Activated CD8-positive, alpha-beta memory T cell treated with anti-CD3 and anti-CD28 coated beads, Interleukin-2, amount 50 U/mL, for 1 hour (primary cell): ENCODE data around the gene TMEM86B.
"Not testable (repeated sequence)": the region's sequence is repeated elsewhere in the genome, so short reads cannot be mapped to it uniquely, and the experiment has no call there.

Experiments used
- DNase-seq: peaks from one replicate; pipeline ENCODE4 v3.0.0-alpha.2; 2020; ENCODE audit errors: extremely low read depth

The TMEM86B gene

DNA sequence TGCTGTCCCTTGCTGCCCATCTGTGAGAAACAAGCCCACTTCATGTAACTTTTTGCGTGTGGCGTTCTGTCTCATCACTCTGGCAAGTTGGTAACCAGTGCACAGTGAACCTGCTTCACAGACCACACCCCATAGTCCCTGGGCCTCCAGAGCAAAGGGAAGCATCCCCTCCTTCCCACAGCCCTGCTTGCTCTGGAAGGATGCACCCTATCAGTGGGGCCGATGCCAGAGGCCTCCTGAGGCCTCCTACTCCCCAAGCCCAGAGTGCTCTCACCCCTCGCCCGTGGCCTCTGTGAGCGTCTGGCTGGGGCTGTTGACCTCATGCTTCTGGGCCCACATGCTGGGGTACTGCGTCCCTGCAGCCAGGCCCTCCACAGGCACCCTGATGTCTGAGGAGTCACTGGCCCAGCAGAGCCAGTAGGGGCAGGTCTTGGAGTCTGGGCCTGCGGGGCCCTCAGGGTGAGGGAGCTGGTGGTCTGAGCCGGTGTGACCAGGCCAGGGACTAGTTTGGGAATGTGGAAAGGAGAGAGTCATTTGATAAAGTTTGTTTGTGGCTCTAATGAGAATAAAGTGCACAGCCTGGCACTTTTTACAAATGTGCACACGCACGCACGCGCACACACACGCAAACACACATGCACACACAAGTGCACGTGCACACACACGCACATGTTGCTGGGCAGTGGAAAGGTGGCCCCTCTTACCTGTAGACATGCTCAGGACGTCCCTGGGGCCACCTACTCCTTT lies 5.1 kb downstream of the TMEM86B start:
- DNase-seq: no peak

DNA sequence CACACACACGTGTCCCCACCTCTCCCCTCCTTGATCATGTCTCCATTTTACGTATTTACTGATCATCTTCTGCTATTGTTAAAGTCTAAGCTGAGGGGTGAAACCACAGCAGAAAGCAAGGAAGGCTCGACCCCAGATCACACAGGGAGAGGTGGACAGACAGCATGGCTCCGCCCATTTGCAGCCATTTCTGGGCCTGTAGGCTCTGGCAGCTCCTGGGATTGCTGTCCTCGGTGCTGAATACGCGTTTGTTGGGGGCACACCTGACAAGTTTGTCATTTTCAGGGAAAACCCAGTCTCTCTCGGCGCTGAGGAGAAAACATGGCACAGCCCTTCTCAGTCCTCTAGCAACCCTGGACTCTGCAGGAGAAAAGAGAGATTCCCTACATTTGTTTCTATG lies 8.0 kb downstream of the TMEM86B start:
- DNase-seq: no peak

DNA sequence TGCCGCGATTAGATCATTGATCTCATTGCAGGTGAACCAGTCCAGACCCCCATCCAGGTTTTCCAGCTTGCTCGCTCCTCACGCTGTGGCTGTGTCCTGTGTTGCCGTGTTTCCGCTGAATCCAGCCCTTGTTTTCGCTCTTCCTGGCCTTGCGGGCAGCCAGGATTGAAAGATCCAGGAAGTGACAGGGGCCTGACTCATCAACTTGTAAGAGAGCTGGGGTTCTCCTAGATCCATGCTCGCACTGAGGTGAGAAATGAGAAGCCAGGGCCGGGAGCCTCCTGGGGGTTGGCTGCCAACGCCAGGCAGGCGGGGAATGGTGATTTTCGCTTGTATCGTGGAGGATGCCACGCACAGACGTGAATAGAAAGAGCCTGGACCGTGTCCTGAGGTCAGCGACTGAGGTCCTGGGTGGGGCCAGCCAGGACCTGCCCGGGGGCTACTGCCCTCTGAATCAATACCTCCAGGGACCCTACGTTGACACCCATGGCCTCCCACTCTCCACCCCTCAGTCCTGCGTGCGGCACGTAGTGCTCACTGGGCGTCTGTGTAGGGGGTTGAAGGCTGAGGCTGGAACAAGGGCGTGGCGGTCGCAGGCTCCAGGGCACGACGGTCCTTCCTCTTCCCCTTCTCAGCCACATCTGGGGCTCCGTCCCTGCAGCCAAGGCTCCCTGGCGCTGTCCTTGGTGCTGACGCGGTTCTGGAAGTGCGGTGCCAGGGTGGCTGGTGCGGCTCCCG lies 11.9 kb downstream of the TMEM86B start:
- DNase-seq: no peak

DNA sequence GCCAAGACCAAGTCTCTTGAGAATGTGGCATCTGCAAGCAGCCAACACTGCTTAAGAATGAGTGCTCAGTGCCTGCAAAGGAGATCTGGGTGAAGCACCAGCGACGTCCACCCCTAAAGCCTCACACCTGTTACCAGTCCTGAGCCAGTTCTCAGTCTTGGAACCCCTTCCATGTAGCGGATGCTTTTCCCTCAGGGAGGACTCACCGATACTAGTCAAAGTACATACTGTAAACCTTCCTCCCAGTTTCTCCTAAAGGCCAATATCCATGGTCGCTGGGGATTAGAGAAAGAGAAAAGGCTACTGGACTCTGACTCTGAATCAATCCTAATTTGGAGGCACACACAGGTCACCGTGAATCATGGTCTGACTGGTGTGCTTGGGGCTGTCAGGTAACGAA lies 15.0 kb downstream of the TMEM86B start:
- DNase-seq: no peak

DNA sequence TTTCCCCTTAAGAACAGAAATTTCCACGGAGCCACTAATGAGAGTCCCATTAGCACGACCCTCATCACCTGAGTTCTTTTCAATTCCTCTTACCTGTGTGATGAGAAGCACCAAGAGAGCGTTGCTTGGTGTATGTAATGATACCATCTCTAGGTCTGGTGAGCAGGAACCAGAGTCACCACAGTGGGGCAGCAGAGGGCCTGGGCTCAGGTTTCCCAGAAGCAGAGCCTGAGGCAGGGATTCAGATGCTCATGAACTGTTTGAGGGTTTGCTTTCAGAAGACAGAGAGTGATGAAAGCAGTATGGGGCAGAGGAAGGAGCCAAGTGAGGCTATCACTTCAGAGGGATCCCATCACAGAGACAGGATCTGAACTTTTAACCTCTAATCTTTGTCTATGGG lies 16.1 kb downstream of the TMEM86B start:
- no peak for DNase-seq

DNA sequence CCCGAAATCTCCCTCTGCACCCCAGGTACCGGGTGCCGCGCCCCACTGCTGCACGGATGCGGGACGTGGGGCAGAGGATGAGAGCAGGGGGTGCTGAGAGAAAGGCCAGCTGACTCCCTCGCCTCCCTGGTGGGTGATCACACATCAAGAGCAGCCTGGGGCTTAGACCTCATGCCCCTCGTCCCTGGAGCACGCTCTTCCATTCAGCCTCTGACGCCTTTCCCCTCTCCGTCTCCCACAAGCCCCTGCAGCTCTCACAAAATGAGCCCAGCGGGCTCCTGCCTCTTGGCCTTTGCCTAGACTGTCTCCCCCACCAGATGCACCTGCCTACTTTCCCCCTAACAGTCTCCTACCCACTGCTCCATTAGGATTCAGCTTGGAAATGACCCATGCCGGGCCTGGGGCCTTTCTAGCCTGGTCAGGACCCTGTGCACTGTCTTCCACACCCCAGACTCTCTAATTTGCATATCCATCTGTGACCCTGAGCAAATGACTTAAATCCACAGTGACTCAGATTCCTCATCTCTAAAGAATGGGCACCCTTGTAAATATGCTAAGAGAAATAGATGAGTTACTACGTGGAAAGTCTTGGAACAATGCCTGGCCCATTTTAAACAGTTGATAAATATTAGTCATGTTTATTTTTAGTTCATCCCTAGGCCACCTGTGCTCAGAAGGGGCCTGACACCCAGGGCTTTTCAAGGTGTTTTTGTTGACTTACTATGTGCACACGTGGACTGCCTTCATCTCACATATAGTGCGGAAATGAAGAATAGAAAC lies 18.7 kb downstream of the TMEM86B start:
- DNase-seq: no peak

DNA sequence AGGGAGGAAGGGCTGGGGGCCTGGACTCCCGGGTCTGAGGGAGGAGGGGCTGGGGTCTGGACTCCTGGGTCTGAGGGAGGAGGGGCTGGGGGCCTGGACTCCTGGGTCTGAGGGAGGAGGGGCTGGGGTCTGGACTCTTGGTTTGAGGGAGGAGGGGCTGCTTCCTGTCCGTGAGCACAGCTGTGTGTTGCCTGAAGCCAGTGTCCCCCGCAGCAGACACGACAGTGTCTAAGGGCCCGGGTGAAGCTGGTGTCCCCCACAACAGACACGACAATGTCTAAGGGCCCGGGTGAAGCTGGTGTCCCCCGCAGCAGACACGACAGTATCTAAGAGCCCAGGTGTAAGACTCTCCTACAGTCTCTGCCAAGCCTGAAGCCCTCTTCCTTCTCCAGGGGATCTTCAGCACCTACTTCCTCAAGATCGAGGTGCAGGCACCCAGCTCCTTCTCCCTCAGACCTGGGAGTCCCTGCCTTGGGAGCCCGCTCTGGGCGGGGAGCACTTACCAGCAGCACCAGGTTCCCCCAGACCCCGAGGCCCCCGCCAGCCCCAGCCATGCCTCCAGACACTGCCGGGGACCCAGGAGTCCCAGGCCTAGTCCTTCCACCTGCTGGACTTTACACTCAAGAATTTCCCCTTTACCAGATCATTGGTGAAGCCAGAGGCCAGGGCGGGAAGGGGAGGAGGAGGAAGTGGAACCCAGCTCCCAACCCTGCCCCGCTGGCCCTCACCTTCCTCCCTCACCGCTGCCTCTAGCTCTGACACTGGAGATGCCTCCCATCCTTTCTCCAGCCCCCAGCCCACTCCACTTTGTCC lies 19.5 kb downstream of the TMEM86B start, which contains the start of gene PTPRH:
TSS of gene PTPRH (minus strand) at position 622 of the 813 bp plus-strand sequence. CDS start at position 554, 68 bp downstream.
- DNase-seq: no peak

DNA sequence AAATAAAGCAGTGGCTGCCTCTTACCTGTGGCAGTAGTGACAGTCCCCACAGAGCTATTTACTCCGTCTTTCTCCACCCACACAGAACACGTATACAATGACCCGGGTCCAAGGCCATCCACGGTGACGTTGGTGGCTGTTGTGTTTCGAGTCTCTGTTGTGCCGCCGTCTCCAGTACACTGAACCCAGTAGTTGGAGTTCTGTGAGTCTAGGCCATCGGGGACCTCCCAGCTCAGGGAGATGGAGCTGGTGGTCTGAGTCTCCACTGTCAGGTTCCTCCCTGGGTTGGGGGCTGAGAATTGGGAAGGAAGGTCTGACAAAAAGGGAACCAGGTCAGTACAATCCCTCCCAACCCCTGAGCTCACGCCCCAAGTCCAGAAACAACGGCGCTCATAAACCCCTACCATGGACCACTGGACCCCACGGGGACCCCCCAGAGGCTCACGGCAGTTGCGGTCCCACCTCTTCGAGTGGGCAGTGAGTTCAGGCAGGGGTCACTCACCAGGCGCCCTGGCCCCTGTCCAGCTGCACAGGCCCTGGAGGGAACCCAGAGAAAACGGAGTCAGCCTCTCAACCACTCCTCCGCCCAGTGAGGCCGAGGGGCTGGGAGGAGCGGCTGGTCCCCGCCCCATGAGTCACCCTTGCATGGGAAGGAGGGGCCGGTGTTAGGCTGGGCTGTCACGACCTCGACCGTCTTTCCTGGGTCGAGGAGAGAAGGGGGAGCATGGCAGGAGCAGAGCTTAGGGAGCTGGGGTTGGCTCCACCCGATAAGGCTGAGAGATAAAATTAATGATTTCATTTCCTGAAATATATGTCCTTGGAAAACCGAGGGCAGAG lies 21.7 kb downstream of the TMEM86B start:
- DNase-seq: no peak

DNA sequence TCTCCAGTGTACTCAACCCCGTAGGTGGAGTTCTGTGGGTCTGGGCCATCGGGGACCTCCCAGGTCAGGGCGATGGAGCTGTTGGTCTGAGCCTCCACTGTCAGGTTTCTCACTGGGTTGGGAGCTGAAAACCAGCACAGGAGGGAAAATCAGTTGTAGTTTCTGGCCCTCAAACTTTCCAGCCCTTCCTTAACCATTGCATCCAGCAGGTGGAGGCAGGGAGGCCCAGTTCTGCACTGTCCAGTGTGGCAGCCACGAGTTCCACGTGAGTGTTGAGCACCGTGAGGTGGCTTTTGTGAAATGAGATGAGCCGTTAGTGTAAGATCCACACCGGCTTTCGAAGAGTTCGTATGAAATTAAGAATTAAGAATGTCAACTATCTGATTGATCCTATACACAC lies 26.4 kb downstream of the TMEM86B start:
- not testable (repeated sequence) for DNase-seq

DNA sequence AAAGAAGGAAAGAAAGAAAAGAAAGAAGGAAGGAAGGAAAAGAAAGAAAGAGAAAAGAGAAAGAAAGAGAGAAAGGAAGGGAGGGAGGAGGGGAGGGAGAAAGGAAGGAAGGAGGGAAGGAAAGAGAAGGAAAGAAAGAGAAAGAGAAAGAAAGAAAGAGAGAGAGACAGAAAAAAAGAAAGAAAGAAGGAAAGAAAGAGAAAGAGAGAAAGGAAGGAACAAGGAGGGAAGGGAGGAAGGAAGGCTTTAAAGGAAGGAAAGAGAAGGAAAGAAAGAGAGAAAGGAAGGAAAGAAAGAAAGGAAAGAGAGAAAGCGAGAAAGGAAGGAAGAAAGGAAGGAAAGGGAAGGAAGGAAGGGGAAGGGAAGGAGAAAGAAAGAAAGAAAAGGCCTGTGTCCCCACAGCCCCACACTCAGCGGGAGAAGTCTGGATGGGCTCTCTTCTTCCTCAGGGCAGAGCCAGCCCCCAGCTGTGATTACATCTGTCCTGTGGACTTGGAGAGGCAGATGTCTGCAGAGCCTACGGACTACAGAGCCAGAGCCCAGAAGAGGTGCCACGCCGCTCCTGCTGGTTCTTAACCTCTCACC lies 28.9 kb downstream of the TMEM86B start:
- DNase-seq: no peak

DNA sequence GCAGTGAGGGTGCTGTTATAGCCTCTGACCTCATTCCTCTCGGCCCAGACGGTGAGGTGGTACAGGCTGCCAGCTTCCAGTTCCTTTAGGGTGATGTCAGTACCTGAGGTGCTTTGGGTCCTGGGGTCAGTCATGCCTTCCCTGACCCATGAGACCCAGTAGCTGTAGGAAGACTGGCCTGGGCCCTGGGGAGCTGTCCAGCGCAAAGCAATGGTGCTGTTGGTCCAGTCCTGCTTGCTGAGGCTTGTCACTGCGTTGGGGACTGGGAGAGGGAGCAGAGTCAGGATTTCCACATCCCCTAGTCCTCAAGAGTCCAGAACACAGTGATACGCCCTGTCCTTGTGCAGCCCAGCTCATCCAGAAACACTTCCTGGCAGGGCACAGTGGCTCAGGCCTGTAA lies 29.9 kb downstream of the TMEM86B start:
- DNase-seq: no peak

DNA sequence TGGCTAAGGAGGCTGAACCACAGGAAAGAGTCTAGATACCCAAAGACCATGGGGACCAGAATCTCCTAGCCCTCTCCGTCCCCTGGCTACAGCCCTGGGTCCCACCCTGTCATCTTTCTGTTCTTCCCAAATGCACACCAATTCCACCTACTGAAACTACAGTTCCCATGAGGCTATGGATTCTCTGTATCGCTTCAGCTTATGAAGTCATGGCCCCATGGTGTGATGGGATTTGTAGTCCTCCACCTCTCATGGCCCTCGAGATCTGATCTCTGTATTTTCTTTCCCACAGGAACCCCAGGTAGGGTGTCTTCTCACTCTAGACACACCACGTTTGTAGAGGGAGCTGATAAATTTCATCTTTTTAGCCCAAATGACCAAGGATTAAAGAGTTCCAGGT lies 31.0 kb downstream of the TMEM86B start:
- no peak for DNase-seq

DNA sequence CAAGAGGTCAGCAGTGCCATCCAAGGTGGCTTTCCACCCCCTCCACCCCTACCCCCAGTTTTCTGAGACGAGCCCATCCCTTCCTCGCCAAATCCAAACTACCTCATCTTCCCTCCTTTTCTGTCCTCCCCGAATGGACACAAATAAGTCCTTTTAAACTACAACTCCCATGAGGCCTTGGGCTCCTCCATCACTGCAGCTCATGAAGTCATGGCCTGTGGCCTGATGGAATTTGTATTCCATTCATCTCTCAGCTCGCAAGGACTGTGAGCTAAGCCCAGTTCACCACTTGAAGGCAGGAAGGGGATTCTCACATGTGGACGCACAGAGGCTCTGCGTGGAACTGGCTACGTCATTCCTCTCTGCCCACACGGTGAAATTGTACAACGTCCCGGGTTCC lies 31.8 kb downstream of the TMEM86B start:
- no peak for DNase-seq

DNA sequence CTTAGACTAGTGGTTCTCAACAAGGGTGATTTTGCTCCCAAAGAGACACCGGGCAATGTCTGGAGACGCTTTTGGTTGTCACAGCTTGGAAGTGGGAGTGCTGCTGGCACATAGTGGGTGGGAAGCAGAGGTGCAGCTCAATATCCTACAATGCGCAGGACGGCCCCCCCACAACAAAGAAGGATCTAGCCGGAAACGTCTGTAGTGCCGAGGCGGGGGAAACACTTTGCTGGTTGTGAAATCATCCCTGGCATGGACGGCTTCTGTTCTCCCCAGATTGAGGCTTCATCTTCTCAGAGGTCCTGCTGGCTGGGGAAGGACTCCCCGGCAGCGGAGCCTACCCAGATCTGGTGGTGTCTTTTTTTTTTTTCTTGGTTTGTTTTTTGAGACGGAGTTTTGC lies 35.1 kb downstream of the TMEM86B start:
- DNase-seq: no peak

DNA sequence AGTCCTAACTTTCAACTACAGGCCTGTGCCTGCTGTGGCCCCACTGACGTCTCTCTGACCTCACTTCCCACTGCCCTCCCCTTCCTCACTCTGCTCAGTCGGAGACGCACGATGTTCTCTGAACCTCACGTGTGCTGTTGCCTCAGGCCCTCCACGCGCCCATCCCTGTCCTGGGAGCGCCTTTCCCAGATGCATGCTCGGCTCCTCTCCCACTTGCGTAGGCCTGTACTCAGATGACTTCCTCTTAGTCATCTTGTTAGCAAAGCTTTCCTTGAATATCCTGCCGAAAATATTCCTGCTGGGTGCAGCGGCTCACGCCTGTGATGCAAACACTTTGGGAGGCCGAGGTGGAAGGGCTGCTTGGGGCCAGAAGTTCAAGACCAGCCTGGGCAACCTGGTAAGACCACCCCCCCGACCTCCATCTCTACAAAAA lies 39.1 kb downstream of the TMEM86B start:
- no peak for DNase-seq

DNA sequence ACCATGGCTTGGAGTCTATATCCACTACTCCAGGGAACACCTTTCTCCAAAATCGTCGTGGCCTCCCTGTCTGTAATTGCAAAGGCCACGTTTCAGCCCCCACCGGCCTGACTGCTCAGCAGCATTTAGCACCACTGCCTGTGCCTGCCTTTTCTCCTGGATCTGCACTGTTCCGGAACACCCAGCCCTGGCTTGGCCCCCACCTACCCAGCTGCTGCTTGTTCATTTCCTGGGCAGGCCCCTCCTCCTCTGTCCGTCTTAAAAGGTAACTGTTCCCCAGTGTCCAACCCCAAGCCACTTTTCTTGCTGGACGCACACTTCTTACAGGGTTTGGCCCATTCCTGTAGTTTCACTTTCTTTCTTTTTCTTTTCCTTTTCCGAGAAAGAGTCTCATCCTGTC lies 39.9 kb downstream of the TMEM86B start:
- DNase-seq: no peak

DNA sequence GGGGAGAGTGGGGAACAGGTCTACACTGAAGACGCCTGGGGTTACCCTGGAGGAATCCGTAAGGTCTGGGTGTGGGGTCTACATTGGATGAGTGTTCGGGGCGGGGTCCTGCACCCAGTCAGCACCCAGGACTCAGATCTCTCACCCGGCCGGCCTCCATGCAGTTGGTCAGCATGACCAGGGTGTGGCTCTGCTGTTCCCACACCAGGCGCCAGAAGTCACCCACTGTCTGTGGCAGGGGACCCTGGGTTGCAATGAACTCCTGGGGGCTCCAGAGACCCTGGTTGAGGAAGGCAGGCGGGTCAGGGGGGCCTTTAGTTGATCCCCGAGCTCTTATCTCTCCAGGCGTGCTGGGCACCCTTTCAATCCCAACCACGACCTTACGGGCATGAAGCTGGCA lies 42.5 kb downstream of the TMEM86B start:
- no peak for DNase-seq

DNA sequence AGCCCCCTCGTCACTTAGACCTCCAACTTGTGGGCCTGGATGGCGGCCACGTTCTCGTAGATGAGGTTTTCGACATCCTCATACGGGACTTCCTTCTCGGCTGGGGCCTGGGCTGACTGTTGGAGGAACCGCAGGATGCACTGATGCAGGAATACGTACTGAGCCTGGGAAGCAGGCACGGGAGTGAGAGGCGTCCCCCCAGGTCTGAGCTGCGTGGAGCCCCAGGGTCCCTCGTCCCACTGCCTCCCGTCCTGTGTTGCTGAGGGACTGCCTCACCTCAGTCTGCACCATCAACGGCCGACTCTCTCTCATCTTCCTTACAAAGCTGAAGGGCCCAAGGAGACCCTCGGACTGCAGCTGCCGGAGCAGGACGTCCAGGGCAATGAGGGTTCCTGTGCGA lies 46.8 kb downstream of the TMEM86B start:
- DNase-seq: no peak

DNA sequence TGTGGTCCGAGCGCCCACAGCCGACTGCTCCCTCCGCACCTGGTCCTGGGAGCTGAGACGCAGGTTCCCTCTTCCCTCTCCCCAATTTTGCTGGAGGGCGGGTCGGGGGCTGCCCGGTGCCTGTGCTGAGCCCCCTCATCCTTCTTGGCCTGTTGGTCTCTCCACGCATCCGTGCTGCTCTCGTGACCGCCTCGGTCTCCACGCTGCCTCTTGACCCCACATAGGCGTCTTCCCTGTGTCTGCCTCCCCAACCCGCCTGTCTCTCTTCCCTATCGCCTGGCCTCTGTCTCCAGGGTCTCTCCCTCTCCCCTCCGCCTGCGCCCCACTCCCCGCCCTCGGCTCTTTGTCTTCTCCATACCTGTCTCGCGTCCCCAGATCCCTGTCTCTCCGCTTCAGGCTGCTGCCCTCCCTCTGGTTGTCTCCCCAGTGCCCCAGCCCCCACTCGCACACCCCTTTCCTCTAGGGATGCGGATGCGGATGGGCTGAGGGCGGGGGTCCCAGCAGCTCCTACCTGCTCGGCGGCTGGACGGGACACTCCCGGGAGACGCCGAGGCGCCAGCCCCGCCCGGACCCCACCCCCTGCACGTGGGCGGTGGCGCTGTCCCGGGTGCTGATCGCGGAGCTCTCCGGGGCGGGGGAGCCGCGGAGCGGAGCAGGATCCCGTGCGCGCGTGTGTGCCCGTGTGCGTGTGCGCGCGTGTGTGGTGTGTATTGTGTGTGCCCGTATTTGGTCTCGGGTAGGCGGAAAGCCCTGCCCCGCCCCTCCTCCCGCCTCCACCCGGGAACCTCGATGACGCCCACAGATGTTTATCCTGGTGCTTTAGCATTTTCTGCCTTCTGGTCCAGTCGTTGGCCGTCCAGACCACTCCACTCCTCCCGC lies 48.7 kb downstream of the TMEM86B start, which contains the start of gene SYT5:
TSS of gene SYT5 (minus strand) at position 684 of the 879 bp plus-strand sequence. CDS start 1,248 bp downstream, outside the sequence.
- no peak for DNase-seq
